Measurements from ENCODE around the gene PPP1R12B.
"Not testable (repeated sequence)": the region's sequence is repeated elsewhere in the genome, so short reads cannot be mapped to it uniquely, and the experiment has no call there.

PPP1R12B gene

GRCh38 chr1:202596638-202597037 is 248.1 kb downstream of the PPP1R12B start:
- no peak for DNase-seq (ENCODE audit: low read depth in 3 of 3, low spot score in 1 of 3)

DNA sequence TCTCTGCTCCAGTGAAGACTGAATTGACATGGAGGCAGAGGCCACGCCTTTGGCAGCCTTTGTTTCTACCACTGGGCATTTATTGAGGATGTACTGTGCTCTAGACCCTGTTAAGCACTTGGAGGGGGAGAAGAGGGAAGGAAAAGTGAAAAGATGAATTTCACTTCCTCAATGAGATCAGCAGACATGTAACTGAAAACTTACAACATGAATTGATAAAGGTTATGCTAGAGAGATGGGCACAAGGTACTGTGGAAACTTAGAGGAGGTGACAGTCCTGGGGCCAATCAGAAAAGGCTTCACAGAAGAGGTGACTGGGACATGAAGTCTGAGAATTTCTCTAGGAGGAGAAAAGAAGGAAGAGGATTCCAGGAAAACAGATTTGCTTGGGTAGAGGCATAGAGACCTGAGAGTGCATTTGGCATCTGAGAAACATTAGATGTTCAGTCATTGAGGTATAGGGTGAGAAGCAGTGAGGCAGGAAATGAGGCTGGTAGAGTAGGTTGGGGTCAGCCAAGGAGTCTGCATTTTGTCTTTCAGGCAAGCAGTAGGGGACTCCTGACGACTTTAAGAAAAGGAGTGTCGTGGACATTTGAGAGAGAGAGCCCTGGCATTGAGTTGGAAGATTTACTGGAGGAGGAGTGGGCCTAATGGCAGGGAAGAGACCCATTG is 248.7 kb downstream of the PPP1R12B start:
- no peak for DNase-seq (ENCODE audit: low read depth in 3 of 3, low spot score in 1 of 3)

DNA sequence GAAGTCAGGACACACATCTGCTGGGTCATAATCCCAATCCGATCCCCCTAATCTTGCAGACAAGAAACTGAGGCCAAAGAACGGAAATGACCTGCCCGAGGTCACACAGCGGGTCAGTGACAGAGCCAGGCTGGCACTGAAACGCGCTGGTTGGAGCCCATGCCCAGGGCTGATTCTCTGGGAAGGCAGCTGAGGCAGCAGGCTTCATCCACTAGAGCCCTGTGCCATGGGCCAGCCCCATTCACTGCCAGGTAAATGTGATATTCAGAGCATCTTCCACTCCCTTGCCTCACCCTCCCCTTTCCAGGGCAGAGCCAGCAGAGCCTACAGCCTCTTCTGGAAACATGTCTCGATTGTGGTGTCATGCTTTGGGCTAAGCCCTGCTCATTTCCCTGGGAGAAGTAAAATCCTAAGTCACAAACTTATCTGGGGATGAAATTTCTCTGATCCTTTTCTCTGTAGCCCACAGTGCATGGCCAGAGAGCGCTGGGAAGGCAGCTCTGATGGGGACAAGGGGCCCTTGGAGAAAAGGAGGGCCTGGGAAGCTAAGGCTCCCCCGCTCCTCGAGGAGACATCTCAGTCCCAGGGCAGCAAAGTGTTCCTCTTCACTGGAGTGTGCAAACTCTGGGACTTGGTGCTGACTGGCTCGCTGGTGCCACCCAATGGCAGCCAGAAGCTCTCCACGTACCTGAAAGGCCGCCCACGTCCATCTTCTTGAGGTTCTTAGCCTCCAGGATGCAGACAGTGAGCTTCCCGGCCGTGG is 251.4 kb downstream of the PPP1R12B start:
- DNase-seq (ENCODE audit: low read depth in 3 of 3, low spot score in 1 of 3) = no peak

- no peak for DNase-seq (ENCODE audit: low read depth in 3 of 3, low spot score in 1 of 3)
These were observed 252.0 kb downstream of the PPP1R12B start for GRCh38 chr1:202600432-202601041.

- DNase-seq (ENCODE audit: low read depth in 3 of 3, low spot score in 1 of 3) = no peak
These were observed 254.9 kb downstream of the PPP1R12B start for GRCh38 chr1:202603435-202603834.

- no peak for DNase-seq (ENCODE audit: low read depth in 3 of 3, low spot score in 1 of 3)
These were observed 257.0 kb downstream of the PPP1R12B start for GRCh38 chr1:202605515-202605914.

DNA sequence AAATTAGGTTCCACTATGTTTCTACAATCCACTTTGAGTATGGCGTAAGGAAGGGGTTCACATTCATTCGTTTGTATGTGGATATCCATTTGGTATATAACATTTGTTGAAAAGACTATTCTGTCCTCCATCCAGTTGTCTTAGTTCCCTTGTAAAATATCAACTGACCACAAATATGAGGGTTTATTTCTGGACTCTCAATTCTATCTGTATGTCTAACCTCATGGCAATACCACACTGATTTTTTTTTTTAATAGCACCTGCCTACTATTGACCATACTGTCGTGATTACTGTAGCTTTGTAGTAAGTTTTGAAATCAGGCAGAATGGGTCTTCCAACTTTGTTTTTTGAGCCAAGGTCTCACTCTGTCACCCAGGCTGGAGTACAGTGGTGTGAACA is 263.5 kb downstream of the PPP1R12B start:
- not testable (repeated sequence) for DNase-seq (ENCODE audit: low read depth in 3 of 3, low spot score in 1 of 3)

GRCh38 chr1:202613571-202613970 is 265.1 kb downstream of the PPP1R12B start:
- no peak for DNase-seq (ENCODE audit: low read depth in 3 of 3, low spot score in 1 of 3)

DNA sequence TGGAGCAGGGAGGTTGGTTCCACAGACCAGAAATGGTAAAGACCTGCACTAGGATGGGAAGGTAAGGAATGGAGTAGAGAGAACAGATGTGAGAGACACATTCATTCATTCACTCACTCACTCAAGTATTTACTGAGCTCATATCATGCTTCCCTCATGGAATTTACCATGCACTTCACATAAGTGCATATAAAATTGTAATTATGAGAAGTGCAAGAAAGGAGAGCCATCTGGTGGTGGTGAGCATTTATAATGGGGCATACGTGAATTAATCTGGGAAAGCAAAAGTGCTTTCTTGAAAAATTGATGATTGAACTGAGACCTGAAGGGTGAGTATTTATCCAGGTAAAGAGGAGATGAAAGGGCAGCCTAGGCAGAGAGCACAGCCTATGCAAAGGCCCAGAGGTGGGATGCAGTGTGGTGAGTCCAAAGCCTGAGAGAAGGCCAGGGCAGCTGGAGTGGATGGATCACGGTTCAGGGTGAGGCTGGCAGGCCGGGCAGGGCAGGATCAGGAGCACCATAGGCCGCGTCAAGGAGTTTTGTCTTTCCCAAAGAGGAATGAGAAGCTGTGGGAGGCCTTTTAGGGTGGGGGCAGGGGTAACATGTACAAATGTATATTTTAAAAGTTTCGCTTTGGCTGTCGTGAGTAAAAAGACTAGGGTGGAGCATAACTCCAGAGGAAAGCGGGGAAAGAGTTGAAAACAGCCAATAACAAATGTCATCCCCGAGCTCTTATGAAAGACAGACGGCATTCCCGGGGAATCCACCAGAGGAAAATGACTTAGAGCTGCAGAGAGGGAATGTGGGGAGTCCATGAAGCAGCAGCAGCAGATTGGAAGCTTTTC is 266.1 kb downstream of the PPP1R12B start:
- not testable (repeated sequence) for DNase-seq (ENCODE audit: low read depth in 3 of 3, low spot score in 1 of 3)

DNA sequence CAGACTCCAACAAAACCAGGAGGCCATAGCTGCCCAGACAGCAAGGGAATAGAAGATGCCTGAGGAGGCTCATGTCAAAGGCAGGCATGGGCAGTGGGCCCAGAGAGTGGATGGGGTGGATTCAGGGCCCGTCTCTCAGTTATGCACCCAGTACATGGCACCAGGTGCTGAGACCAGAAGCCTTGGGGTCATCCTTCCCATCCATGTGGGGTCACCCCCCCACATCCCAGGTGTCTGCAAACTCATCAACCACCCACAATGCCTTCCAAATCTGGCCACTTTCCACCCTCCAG is 266.7 kb downstream of the PPP1R12B start:
- DNase-seq (ENCODE audit: low read depth in 3 of 3, low spot score in 1 of 3) = not testable (repeated sequence)

DNA sequence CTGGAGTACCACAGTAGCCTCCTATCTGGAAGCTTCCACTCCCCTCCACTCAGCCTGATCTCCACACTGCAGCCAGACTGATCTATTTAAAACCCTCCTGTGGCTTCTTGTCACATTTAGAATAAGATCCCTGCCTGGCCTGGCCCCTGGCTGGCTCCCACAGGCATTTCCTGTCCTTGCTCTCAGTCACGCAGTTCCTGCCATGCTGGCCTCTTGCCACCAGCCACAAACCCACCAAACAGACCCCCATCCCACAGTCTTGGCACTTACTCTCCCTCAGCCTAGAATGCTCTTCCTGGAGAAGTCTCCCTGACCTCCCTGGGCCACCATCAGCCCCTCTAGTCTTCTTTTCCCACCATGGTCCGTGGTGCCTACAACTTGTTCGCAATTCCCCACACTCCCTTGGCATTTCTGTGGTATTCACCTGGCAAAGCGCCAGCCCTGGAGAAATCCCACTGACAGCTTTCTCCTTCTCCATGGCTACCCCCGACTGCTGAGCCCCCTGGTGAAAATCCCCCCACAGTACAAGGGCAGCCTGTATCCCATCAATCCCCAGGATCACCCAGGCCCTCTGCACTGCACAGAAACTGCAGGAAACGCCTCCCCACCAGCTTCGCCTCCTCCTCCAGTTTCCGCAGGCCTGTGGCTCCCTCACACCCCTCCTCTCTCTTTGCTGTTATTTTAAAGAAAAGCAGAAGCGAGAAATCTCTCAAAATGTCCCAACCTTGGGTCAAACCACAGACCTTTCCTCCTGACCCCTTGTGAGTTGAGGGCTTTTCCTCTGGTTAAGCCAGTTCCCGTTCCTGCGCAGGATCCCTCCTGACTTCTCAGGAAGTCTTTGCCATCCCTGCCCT is 267.2 kb downstream of the PPP1R12B start:
- DNase-seq (ENCODE audit: low read depth in 3 of 3, low spot score in 1 of 3) = no peak

DNA sequence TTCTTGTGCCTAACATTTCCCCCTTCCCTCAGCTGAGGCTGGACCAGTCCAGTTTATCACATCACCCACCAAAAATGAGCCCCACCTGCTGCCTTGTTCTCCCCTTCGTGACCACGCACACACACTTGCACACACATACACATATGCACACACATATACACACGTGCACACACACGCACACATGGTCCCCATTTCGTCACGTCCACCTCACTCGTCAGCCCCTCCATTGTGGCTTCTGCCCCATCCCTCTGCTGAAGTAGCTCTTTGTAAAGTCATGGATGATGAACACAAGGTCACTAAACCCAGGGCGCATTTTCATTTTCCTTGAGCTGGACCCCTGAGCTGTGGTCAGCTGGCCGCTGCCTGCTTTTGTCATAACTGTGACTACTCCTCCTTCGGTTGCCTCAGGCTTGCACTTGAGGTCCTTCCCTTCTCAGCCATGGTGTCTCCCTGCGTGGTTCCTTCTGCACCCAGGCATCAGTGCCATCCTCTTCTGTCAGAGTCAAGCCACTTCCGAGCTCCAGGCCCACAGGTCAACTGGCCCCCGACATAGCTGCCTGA is 267.9 kb downstream of the PPP1R12B start:
- DNase-seq (ENCODE audit: low read depth in 3 of 3, low spot score in 1 of 3) = no peak

- DNase-seq (ENCODE audit: low read depth in 3 of 3, low spot score in 1 of 3) = not testable (repeated sequence)
These were observed 270.5 kb downstream of the PPP1R12B start for GRCh38 chr1:202619012-202619411.

DNA sequence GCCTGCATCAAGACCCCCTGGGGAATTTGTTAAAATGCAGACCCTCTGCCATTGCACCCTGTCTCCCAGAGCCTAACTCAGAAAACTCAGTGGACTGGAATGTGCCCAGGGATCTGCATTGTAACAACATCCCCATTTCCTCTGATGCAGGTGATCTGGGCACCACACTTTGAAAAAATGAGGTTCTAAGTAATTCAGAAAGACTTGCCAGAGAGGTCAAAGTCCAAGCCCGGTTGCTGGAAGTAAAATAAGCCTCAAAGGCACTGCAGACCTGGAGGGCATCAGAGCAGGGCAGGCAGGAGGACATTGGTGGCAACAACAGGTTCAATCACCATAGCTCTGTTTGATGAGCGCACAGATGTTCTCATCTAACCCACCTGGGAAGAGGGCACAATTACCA is 271.0 kb downstream of the PPP1R12B start:
- DNase-seq (ENCODE audit: low read depth in 3 of 3, low spot score in 1 of 3) = no peak

GRCh38 chr1:202620036-202620435 is 271.5 kb downstream of the PPP1R12B start:
- DNase-seq (ENCODE audit: low read depth in 3 of 3, low spot score in 1 of 3) = not testable (repeated sequence)

GRCh38 chr1:202621446-202621845 is 272.9 kb downstream of the PPP1R12B start:
- DNase-seq (ENCODE audit: low read depth in 3 of 3, low spot score in 1 of 3) = no peak

DNA sequence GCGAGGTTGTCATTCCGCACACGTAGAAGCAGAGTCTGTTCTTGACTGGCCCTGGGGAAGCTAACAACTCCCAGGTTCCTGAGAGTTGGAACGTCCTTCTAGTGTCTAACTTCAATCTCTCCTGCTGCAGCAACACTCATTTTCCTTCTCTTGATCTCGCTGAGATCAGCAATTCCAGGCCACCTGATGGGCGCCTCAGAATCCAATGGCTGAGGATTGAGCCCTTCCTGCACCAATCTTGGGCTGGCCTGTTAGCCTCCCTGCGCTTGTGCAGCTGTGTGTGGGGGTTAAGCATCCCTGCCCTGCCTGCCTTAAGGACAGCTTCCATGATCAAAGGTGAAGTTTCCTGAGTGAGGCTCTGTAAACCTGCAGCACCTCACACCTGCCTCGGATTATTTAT is 273.9 kb downstream of the PPP1R12B start:
- DNase-seq (ENCODE audit: low read depth in 3 of 3, low spot score in 1 of 3) = no peak

GRCh38 chr1:202623075-202623474 is 274.6 kb downstream of the PPP1R12B start:
- DNase-seq (ENCODE audit: low read depth in 3 of 3, low spot score in 1 of 3) = no peak

GRCh38 chr1:202623476-202623875 is 275.0 kb downstream of the PPP1R12B start:
- DNase-seq (ENCODE audit: low read depth in 3 of 3, low spot score in 1 of 3) = not testable (repeated sequence)

GRCh38 chr1:202624088-202624780 is 275.7 kb downstream of the PPP1R12B start:
- no peak for DNase-seq (ENCODE audit: low read depth in 3 of 3, low spot score in 1 of 3)

All from stimulated activated CD4-positive, alpha-beta T cell treated with anti-CD3 and anti-CD28 coated beads, TNF-alpha, amount 100 ng/mL, for 1 hour (primary cell).